COR-L47 (cell line): Measurements from ENCODE around the gene PTGES.

ENCODE experiments used
- DNase-seq: peaks from one replicate; lab custom pipeline; 2025; lab: John Stamatoyannopoulos, UW

The PTGES gene

GRCh38 chr9:129717991-129718390, 34.9 kb downstream of the PTGES start:
- DNase-seq, result no peak

GRCh38 chr9:129716091-129716490, 36.8 kb downstream of the PTGES start:
- DNase-seq, result no peak

- DNase-seq, result no peak
These were observed 38.3 kb downstream of the PTGES start for GRCh38 chr9:129714511-129715061.

GRCh38 chr9:129713402-129713679, 39.5 kb downstream of the PTGES start:
- no peak for DNase-seq

- no peak for DNase-seq
These were observed 40.0 kb downstream of the PTGES start for GRCh38 chr9:129712634-129713401.

GRCh38 chr9:129710169-129710453, 42.7 kb downstream of the PTGES start:
- DNase-seq, result no peak

- DNase-seq, result no peak
These were observed 43.2 kb downstream of the PTGES start for GRCh38 chr9:129709438-129710168.

GRCh38 chr9:129708793-129709192, 44.0 kb downstream of the PTGES start:
- DNase-seq, result no peak

GRCh38 chr9:129704807-129705206, 48.0 kb downstream of the PTGES start:
- no peak for DNase-seq

- no peak for DNase-seq
These were observed 49.0 kb downstream of the PTGES start for GRCh38 chr9:129703667-129704355.

GRCh38 chr9:129702589-129703520, 50.0 kb downstream of the PTGES start:
- DNase-seq, result no peak

GRCh38 chr9:129701549-129701948, 51.3 kb downstream of the PTGES start:
- no peak for DNase-seq

GRCh38 chr9:129701054-129701453, 51.8 kb downstream of the PTGES start:
- no peak for DNase-seq

GRCh38 chr9:129698254-129698757, 54.5 kb downstream of the PTGES start:
- DNase-seq, result no peak

GRCh38 chr9:129697656-129698253, 55.1 kb downstream of the PTGES start:
- no peak for DNase-seq

- DNase-seq, result peak; percentile 56
These were observed 55.7 kb downstream of the PTGES start for GRCh38 chr9:129696944-129697655.

- DNase-seq, result no peak
These were observed 57.0 kb downstream of the PTGES start for GRCh38 chr9:129695870-129696269.

- no peak for DNase-seq
These were observed 58.6 kb downstream of the PTGES start for GRCh38 chr9:129694243-129694646.

GRCh38 chr9:129693741-129694140, 59.1 kb downstream of the PTGES start:
- no peak for DNase-seq

- no peak for DNase-seq
These were observed 60.3 kb downstream of the PTGES start for GRCh38 chr9:129692534-129692933.
